CD8-positive, alpha-beta T cell (primary cell): ENCODE measurements around the gene HTR3E. TPM values are rescaled to one million over a fixed set of nuclear protein-coding genes. Genes with fewer than 3 reads are reported as not detected.

Experiments used
- total RNA-seq, 46 experiments: library from RNA in 2 of 46; stranded (reverse) in 2 of 46; gene quantifications; one replicate each; pipeline ENCODE4 v1.2.3 and lab custom pipeline; 2021 to 2026

The HTR3E gene
- total RNA-seq, 2 experiments from 2014 or later = not detected

Other genes starting within 250 kb of the HTR3E start
- 10 to 100 TPM; 43.8 to 47.0 TPM for gene PARL, start 212.2 kb upstream of the HTR3E start, total RNA-seq
- gene ABCC5, start 79.2 kb upstream of the HTR3E start, total RNA-seq = 1 to 10 TPM; 7.4 to 8.3 TPM
- gene HTR3D, start 65.3 kb upstream of the HTR3E start, total RNA-seq = not detected
- not detected for gene HTR3C, start 44.0 kb upstream of the HTR3E start, total RNA-seq
- gene EIF2B5, start 38.3 kb downstream of the HTR3E start, total RNA-seq = 10 to 100 TPM; 52.6 to 61.9 TPM
- 10 to 100 TPM; 23.1 to 23.9 TPM for gene DVL3, start 58.3 kb downstream of the HTR3E start, total RNA-seq
- gene AP2M1, start 77.8 kb downstream of the HTR3E start, total RNA-seq = 100 to 1,000 TPM; 121 to 123 TPM
- 100 to 1,000 TPM; 192 to 193 TPM for gene ABCF3, start 89.1 kb downstream of the HTR3E start, total RNA-seq
- under 1 TPM; 0.28 to 0.65 TPM for gene VWA5B2, start 132.5 kb downstream of the HTR3E start, total RNA-seq
- 10 to 100 TPM; 15.7 to 16.4 TPM for gene ALG3, start 151.9 kb downstream of the HTR3E start, total RNA-seq
- gene EEF1AKMT4, start 152.6 kb downstream of the HTR3E start, total RNA-seq = under 1 TPM in 1 of 2 experiments, not detected in 1; 0.38 TPM
- not detected for gene CAMK2N2, start 164.5 kb downstream of the HTR3E start, total RNA-seq
- not detected for gene ECE2, start 179.0 kb downstream of the HTR3E start, total RNA-seq
- gene PSMD2, start 202.2 kb downstream of the HTR3E start, total RNA-seq = 100 to 1,000 TPM; 168 to 174 TPM
- 100 to 1,000 TPM; 220 to 235 TPM for gene EIF4G1, start 217.5 kb downstream of the HTR3E start, total RNA-seq
- gene FAM131A, start 240.5 kb downstream of the HTR3E start, total RNA-seq = 10 to 100 TPM in 1 of 2 experiments, 1 to 10 TPM in 1; 9.8 to 11.1 TPM